Chondrocyte (in vitro differentiated cells): Measurements from ENCODE around the gene KIF6. TPM values are rescaled to one million over a fixed set of nuclear protein-coding genes. Genes with fewer than 3 reads are reported as not detected.

Experiments
- DNase-seq: peaks from one replicate; pipeline ENCODE4 v3.0.0; 2021; ENCODE audit warnings: mixed read lengths, low spot score
- H3K27ac Mint-ChIP-seq: one replicate; pipeline ENCODE4 v1.8.0; 2021; ENCODE audit warnings: mild to moderate bottlenecking, moderate library complexity, mixed read lengths; ENCODE audit not compliant: unreplicated experiment
- H3K27me3 Mint-ChIP-seq: 2 replicates; pipeline ENCODE4 v1.8.0; 2021; ENCODE audit warnings: low read depth, mixed read lengths
- H3K36me3 Mint-ChIP-seq: 2 replicates; pipeline ENCODE4 v1.8.0; 2021; ENCODE audit warnings: low read depth, mixed read lengths
- H3K4me1 Mint-ChIP-seq: 2 replicates; pipeline ENCODE4 v1.8.0; 2021; ENCODE audit warnings: low read depth, mild to moderate bottlenecking, mixed read lengths
- H3K4me3 Mint-ChIP-seq: one replicate; pipeline ENCODE4 v1.8.0; 2021; ENCODE audit warnings: mild to moderate bottlenecking, moderate library complexity, mixed read lengths; ENCODE audit not compliant: unreplicated experiment
- H3K9me3 Mint-ChIP-seq: 2 replicates; pipeline ENCODE4 v1.8.0; 2021; ENCODE audit warnings: low read depth, mixed read lengths
- CTCF ChIP-seq: fragments of 200-600 bp; sonication (generic); IDR thresholded peaks from 2 replicates; pipeline ENCODE4 v1.5.0; 2021; ENCODE audit warnings: antibody characterized with exemption, mild to moderate bottlenecking, moderate library complexity
- total RNA-seq: library from RNA; stranded (reverse); gene quantifications from 3 replicates; pipeline ENCODE4 v1.2.1, GENCODE V29; 2021

The KIF6 gene
- total RNA-seq, 1 donor from 2014 or later = 0.62 TPM

GRCh38 chr6:39769012-39769411 is 43.8 kb upstream of the KIF6 start:
- Mint-ChIP-seq H3K36me3 (no peaks in the 10 kb centered on the region), H3K27me3 (no peaks in the 10 kb centered on the region), H3K4me3 (no peak overlapping the region), H3K27ac (no peak overlapping the region), H3K4me1 (no peaks in the 10 kb centered on the region), H3K9me3 (no peaks in the 10 kb centered on the region)
- DNase-seq = no peak
- no peak for TF ChIP-seq CTCF

- H3K27ac Mint-ChIP-seq = no peak overlapping the region
- H3K27me3 Mint-ChIP-seq = no peaks in the 10 kb centered on the region
- TF ChIP-seq CTCF = no peak
- DNase-seq = no peak
- no peaks in the 10 kb centered on the region for H3K9me3 Mint-ChIP-seq
- no peaks in the 10 kb centered on the region for H3K4me1 Mint-ChIP-seq
- no peak overlapping the region for H3K4me3 Mint-ChIP-seq
- no peaks in the 10 kb centered on the region for H3K36me3 Mint-ChIP-seq
Measured at GRCh38 chr6:39765508-39766065, 40.4 kb upstream of the KIF6 start.

- Mint-ChIP-seq H3K4me3 (no peak overlapping the region), H3K4me1 (no peaks in the 10 kb centered on the region), H3K27me3 (no peaks in the 10 kb centered on the region), H3K36me3 (no peaks in the 10 kb centered on the region), H3K9me3 (no peaks in the 10 kb centered on the region), H3K27ac (no peak overlapping the region)
- no peak for DNase-seq
- TF ChIP-seq CTCF = no peak
Measured at GRCh38 chr6:39760226-39760952, 35.2 kb upstream of the KIF6 start.

GRCh38 chr6:39758905-39759605 is 33.8 kb upstream of the KIF6 start:
- H3K36me3 Mint-ChIP-seq = no peaks in the 10 kb centered on the region
- H3K27me3 Mint-ChIP-seq = no peaks in the 10 kb centered on the region
- no peak for DNase-seq
- no peaks in the 10 kb centered on the region for H3K4me1 Mint-ChIP-seq
- no peaks in the 10 kb centered on the region for H3K9me3 Mint-ChIP-seq
- H3K27ac Mint-ChIP-seq = no peak overlapping the region
- no peak overlapping the region for H3K4me3 Mint-ChIP-seq
- TF ChIP-seq CTCF = no peak

- no peak for DNase-seq
- no peak overlapping the region for H3K27ac Mint-ChIP-seq
- H3K4me1 Mint-ChIP-seq = no peaks in the 10 kb centered on the region
- H3K4me3 Mint-ChIP-seq = no peak overlapping the region
- H3K9me3 Mint-ChIP-seq = no peaks in the 10 kb centered on the region
- H3K27me3 Mint-ChIP-seq = no peaks in the 10 kb centered on the region
- H3K36me3 Mint-ChIP-seq = no peaks in the 10 kb centered on the region
- no peak for TF ChIP-seq CTCF
Measured at GRCh38 chr6:39756582-39756981, 31.4 kb upstream of the KIF6 start.
